Fibroblast of skin of left quadriceps (primary cell): ENCODE results near the gene ACP4.
"Not testable (repeated sequence)": the region's sequence is repeated elsewhere in the genome, so short reads cannot be mapped to it uniquely, and the experiment has no call there.

Experiments
- DNase-seq, 2 experiments: peaks; one replicate each; pipeline ENCODE4 v3.0.0-alpha.2; 2013; ENCODE audit warnings: low read depth in 2 of 2

ACP4 gene

GRCh38 chr19:50790396-50790795, at the start of gene ACP4:
ACP4 (plus strand) TSS chr19:50790415; CDS start chr19:50790415, 0 bp downstream.
- DNase-seq, result no peak

GRCh38 chr19:50741179-50741933, 48.9 kb upstream of the ACP4 start:
- no peak for DNase-seq

GRCh38 chr19:50743537-50743936, 46.7 kb upstream of the ACP4 start:
- DNase-seq, result no peak

- DNase-seq, result no peak
Observed at GRCh38 chr19:50745221-50745620, 45.0 kb upstream of the ACP4 start.

- not testable (repeated sequence) for DNase-seq
Observed at GRCh38 chr19:50747141-50747540, 43.1 kb upstream of the ACP4 start.

GRCh38 chr19:50749490-50749889, 40.7 kb upstream of the ACP4 start:
- DNase-seq, result no peak

- DNase-seq, result no peak
Observed at GRCh38 chr19:50750010-50750409, 40.2 kb upstream of the ACP4 start.

- no peak for DNase-seq
Observed at GRCh38 chr19:50753879-50754278, 36.3 kb upstream of the ACP4 start.

GRCh38 chr19:50756244-50756643, 34.0 kb upstream of the ACP4 start:
- not testable (repeated sequence) for DNase-seq

- DNase-seq, result not testable (repeated sequence)
Observed at GRCh38 chr19:50757624-50758023, 32.6 kb upstream of the ACP4 start.

- not testable (repeated sequence) for DNase-seq
Observed at GRCh38 chr19:50759076-50759475, 31.1 kb upstream of the ACP4 start.

GRCh38 chr19:50759886-50760285, 30.3 kb upstream of the ACP4 start:
- no peak for DNase-seq

GRCh38 chr19:50761501-50761900, 28.7 kb upstream of the ACP4 start:
- DNase-seq, result not testable (repeated sequence)

GRCh38 chr19:50763521-50763920, 26.7 kb upstream of the ACP4 start:
- DNase-seq, result not testable (repeated sequence)

GRCh38 chr19:50764409-50764808, 25.8 kb upstream of the ACP4 start:
- no peak for DNase-seq

- DNase-seq, result not testable (repeated sequence)
Observed at GRCh38 chr19:50766746-50767145, 23.5 kb upstream of the ACP4 start.

- DNase-seq, result not testable (repeated sequence)
Observed at GRCh38 chr19:50767263-50767662, 23.0 kb upstream of the ACP4 start.

- no peak for DNase-seq
Observed at GRCh38 chr19:50768277-50768676, 21.9 kb upstream of the ACP4 start.

GRCh38 chr19:50770164-50770563, 20.1 kb upstream of the ACP4 start, which contains the start of gene GPR32:
GPR32 (plus strand) TSS chr19:50770464; CDS start chr19:50770601, 137 bp downstream.
- not testable (repeated sequence) for DNase-seq

GRCh38 chr19:50770888-50771287, 19.3 kb upstream of the ACP4 start:
- DNase-seq, result no peak

GRCh38 chr19:50772476-50772875, 17.7 kb upstream of the ACP4 start:
- DNase-seq, result no peak

- DNase-seq, result not testable (repeated sequence)
Observed at GRCh38 chr19:50772912-50773311, 17.3 kb upstream of the ACP4 start.

- DNase-seq, result not testable (repeated sequence)
Observed at GRCh38 chr19:50773454-50773853, 16.8 kb upstream of the ACP4 start.

- no peak for DNase-seq
Observed at GRCh38 chr19:50776131-50776530, 14.1 kb upstream of the ACP4 start.
